Activated naive CD4-positive, alpha-beta T cell treated with Interleukin-2 at 50 U/mL for 16 hours (primary cell): ENCODE results near the gene DGAT2L6.

Experiments
- DNase-seq: peaks from one replicate; pipeline ENCODE4 v3.0.0-alpha.2; 2020

The DGAT2L6 gene

GRCh38 chrX:70176938-70177533 is at the start of gene DGAT2L6:
Gene DGAT2L6, plus strand, starts transcription at chrX:70177483. Its CDS starts 100 bp downstream, at chrX:70177583.
- DNase-seq, result no peak

GRCh38 chrX:70128071-70128470 is 49.2 kb upstream of the DGAT2L6 start:
- DNase-seq, result no peak

- DNase-seq, result no peak
Measured at GRCh38 chrX:70129816-70130215, 47.5 kb upstream of the DGAT2L6 start.

- no peak for DNase-seq
Measured at GRCh38 chrX:70132224-70132623, 45.1 kb upstream of the DGAT2L6 start.

GRCh38 chrX:70132877-70133302 is 44.4 kb upstream of the DGAT2L6 start:
- no peak for DNase-seq

- DNase-seq, result peak; percentile 75
Measured at GRCh38 chrX:70133303-70134115, 43.8 kb upstream of the DGAT2L6 start, which contains the start of gene IGBP1. Gene IGBP1, plus strand, starts transcription at chrX:70133447. Its CDS starts 501 bp downstream, at chrX:70133948.

GRCh38 chrX:70134116-70134477 is 43.2 kb upstream of the DGAT2L6 start:
- DNase-seq, result no peak

- no peak for DNase-seq
Measured at GRCh38 chrX:70138622-70139021, 38.7 kb upstream of the DGAT2L6 start.

GRCh38 chrX:70139736-70140135 is 37.5 kb upstream of the DGAT2L6 start:
- DNase-seq, result no peak

GRCh38 chrX:70141373-70141772 is 35.9 kb upstream of the DGAT2L6 start:
- DNase-seq, result no peak

GRCh38 chrX:70166601-70167590 is 10.4 kb upstream of the DGAT2L6 start:
- no peak for DNase-seq

GRCh38 chrX:70168238-70169188 is 8.8 kb upstream of the DGAT2L6 start:
- DNase-seq, result no peak

- no peak for DNase-seq
Measured at GRCh38 chrX:70169281-70169680, 8.0 kb upstream of the DGAT2L6 start.

- DNase-seq, result no peak
Measured at GRCh38 chrX:70171624-70172023, 5.7 kb upstream of the DGAT2L6 start.

- no peak for DNase-seq
Measured at GRCh38 chrX:70172221-70172620, 5.1 kb upstream of the DGAT2L6 start.

GRCh38 chrX:70172964-70173363 is 4.3 kb upstream of the DGAT2L6 start:
- no peak for DNase-seq

GRCh38 chrX:70174754-70175153 is 2.5 kb upstream of the DGAT2L6 start:
- no peak for DNase-seq

GRCh38 chrX:70175338-70175737 is 1.9 kb upstream of the DGAT2L6 start:
- DNase-seq, result no peak

GRCh38 chrX:70183091-70183490 is 5.8 kb downstream of the DGAT2L6 start:
- no peak for DNase-seq

GRCh38 chrX:70190225-70190624 is 12.9 kb downstream of the DGAT2L6 start:
- DNase-seq, result no peak

GRCh38 chrX:70196961-70197720 is 19.9 kb downstream of the DGAT2L6 start:
- peak; percentile 57 for DNase-seq
